DOHH2 (cell line): ENCODE results near the gene LRRTM4.
"Not testable (repeated sequence)": the region's sequence is repeated elsewhere in the genome, so short reads cannot be mapped to it uniquely, and the experiment has no call there.

Source experiments
- CTCF ChIP-seq: fragments of 200-600 bp; sonication (generic); IDR thresholded peaks from one replicate; pipeline ENCODE4 v1.5.1; 2014; ENCODE audit warnings: antibody characterized with exemption, mild to moderate bottlenecking, low read depth, low read length; ENCODE audit not compliant: poor library complexity, severe bottlenecking
- EZH2phosphoT487 ChIP-seq: fragments of 200-600 bp; sonication (generic); IDR thresholded peaks from 2 replicates; pipeline ENCODE4 v1.6.1; 2017; ENCODE audit warnings: borderline replicate concordance, mild to moderate bottlenecking, antibody characterized with exemption, low read length, moderate library complexity, mixed read lengths

- TF ChIP-seq CTCF, EZH2phosphoT487: not testable (repeated sequence)
Observed at GRCh38 chr2:77029237-77029636, 492.9 kb downstream of the LRRTM4 start.
